CD4-positive, alpha-beta T cell treated with Interleukin-21 for 1 hour (primary cell): ENCODE data around the gene INTS1.
"Not testable (repeated sequence)": the region's sequence is repeated elsewhere in the genome, so short reads cannot be mapped to it uniquely, and the experiment has no call there.

Experiments used
- DNase-seq: peaks from one replicate; pipeline ENCODE4 v3.0.0-alpha.2; 2020

The INTS1 gene

DNA sequence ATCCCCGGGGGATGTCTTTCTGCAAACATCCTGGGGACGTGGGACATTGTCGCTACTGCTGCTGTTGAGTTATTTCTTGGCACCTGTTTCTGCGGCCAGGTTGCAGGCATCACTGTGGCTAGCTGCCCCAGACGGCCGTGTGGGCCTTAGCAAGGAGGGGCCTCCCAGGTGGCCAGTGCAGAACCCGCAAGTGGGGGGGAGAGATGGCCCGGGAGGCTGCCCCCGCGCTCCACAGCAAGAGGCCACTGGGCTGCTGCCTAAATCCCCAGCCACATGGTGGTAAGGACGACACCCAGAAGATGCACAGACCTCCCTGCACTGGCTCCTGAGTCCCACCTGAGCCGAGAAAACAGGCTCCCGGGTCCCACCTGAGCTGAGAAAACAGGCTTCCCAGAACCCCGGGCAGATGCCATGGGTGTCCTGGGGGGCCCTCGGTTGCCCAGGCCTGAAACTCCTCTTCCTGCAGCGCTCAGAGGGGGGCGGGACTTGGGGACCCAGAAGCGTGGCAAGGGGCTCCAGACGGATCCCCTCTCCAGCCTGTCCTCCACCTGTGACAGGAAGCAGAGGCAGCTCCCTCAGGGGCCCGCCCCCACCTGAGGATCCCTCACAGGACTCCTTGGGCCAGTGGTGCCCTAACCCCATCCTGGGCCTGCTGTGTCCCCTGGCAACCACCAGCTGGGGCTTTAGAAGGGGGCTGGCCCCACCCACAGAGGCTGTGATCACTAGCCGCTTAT lies 25.4 kb upstream of the INTS1 start:
- no peak for DNase-seq

DNA sequence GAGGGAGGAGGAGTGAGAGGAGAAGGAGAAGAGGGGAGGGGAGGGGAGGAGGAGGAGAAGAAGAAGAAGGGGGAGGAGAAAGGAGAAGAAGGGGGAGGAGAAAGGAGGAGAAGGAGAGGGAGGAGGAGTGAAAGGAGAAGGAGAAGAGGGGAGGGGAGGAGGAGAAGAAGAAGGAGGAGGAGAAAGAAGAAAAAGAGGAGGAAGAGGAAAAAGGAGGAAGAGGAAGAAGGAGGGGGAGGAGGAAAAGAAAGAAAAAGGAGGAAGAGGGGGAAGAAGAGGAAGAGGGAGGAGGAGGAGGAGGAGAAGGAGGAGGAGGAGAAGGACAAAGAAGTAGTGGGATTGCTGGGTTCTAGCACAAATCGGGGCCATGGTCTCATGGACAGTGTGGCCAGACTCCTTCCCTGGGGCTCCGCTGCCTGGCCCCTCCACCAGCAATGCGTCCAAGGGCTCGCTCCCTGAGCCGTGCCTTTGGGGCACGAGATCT lies 22.1 kb upstream of the INTS1 start:
- no peak for DNase-seq

DNA sequence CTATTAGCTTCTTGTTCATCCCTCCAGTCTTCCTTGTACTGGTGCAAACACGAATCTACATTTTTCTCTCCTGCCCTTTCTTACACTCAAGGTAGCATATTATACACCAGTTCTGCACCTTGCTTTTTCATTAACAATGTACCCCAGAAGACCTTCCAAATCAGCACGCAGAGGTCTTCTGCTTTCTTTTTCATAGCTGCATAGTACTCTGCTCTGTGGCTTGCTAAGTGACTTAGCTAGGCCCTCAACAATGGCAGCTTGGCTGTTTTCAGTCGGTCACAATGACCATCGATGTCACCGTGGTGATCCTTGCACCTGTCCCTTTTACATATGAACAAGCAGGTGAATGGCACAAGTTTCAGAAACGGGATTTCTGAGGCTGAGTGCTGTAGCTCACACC lies 21.2 kb upstream of the INTS1 start:
- DNase-seq: no peak

DNA sequence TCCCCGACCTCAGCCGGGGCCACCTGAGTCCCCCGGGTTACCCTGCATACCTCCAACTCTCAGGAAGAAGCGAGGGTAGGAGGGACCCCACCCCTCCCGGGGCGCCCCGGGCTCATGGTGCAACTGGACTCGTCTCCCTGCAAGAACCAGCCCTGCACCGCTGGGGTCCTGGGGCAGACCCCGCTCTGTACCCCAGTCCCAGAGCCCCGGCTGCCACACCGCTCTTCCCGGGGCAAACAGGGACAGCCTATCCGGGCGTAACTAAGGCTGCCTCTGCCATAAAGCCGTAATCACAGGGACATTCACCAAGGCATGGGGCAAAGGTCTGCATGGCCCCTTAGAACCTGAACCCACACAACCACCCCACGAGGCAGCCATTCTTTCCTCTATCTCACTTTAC lies 19.7 kb upstream of the INTS1 start:
- DNase-seq: no peak

DNA sequence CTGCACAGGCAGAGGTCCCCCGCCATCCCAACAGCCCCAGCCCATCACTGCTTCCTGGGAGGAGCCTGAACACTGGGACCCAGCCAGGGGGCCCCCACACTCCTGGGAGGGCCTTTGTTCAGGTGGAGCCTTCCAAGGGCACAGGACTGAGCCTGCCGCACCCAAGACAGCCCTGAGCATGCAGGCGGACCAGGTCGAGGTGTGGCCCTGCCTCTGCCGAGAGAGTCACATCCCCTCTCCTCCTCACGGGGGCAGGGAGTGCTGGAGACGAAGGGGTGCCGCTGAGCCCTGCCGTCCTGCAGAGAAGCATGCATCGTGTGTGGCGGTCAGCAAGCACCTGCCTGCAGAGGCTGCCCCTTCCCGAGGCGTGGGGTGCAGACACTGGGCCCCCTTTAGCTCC lies 19.0 kb upstream of the INTS1 start:
- DNase-seq: no peak

DNA sequence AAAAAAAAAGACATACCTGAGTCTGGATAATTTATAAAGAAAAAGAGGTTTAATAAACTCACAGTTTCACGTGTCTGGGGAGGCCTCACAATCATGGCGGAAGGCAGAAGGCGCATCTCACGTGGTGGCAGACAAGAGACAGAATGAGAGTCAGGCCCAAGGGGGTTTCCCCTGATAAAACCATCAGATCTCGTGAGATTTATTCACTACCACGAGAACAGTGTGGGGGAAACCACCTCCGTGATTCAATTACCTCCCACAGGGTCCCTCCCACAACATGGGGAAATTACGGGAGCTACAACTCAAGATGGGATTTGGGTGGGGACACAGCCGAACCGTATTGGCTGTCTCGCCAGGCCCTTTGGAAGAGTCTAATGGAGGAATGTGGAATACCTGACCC lies 17.3 kb upstream of the INTS1 start:
- DNase-seq: no peak

DNA sequence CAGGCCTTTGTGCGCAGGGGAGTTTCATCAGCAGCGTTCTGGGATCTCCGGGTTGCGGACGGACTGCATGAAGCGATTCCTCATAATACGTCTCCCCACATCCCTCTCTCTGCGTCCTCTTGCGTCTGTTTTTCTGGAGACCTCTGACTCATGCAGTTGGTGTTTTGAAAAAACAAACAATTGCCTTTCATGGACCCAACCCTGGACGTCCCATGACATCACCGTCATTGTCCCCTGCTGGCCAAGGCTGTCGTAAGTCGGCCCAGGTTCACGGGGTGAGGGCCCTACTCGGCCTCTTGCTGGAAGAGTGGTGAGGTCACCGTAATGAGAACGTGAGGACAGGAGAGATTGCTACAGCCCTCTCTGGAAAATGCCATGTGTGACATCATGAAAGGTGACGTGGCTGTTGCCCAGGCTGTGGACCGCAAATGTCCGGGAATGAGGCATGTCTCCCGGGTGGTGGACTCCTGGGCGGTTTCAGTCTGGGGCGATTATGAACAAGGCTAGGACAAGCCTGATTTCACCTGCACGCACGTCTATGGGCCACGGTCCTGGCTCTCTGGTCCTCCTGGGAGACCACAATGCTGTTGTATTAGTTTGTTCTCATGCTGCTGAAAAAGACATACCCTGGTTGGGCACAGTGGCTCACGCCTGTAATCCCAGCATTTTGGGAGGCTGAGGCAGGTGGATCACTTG lies 16.5 kb upstream of the INTS1 start:
- no peak for DNase-seq

DNA sequence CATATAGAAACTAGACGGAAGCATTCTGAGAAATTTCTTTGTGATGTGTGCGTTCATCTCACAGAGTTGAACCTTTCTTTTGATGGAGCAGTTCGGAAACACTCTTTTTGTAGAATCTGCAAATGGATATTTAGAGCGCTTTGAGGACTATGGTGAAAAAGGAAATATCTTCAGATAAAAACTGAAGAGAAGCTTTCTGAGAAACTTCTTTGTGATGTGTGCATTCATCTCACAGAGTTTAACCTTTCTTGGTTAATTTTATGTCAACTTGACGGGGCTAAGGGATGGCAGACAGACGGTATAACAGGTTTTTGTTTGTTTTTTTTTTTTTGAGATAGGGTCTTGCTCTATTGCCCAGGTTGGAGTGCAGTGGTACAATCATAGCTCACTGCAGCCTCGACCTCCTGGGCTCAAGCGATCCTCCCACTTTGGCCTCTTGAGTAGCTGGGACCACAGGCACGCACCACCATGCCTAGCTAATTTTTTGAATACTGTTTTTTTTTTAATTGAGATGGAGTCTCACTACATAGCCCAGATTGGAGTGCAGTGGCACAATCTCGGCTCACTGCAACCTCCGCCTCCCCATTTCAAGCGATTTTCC lies 15.2 kb upstream of the INTS1 start:
- not testable (repeated sequence) for DNase-seq

DNA sequence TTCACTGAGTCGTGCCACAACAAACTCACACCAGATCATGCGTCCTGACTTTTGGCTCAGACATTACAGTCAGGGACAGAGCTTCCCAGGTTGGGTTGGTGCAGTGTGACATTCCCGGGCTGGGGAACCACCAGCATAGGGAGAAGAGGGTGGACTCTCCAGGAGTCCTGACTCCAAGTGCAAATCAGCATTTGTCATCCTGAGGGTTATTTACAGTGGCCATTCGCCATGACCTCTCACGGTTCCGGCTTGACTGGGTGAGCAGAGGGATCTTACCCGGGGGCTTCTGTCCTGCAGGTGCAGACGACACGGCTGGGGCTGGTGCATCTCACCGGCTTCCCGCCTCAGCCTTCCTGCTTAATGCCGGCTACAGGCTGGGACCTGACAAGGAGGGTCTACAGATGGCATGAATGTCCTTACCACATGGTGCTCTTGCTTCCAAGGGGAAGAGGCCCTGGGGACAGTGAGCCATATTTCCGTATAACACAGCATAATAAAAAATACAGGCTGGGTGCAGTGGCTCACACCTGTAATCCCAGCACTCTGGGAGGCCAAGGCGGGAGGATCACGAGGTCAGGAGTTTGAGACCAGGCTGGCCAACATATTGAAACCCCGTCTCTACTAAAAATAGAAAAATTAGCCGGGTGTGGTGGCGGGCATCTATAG lies 12.5 kb upstream of the INTS1 start:
- DNase-seq: no peak

DNA sequence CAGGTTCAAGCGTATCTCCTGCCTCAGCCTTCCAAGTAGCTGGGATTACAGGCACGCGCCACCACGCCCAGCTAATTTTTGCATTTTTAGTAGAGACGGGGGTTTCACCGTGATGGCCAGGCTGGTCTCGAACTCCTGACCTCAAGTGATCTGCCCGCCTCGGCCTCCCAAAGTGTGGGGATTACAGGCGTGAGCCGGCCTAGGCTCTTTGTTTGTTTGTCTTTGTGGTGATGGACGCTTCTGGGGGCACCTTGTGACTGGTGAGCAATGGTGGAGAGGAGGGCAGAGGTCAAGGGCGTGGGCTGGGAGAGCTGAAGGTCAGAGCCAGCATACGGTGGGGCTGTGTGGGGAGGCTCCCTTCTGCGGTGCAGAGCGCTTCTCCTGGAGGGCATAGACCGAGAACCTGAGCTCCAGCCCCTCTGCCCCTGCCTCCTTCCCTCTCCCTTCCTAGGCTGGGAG lies 11.3 kb upstream of the INTS1 start:
- DNase-seq: not testable (repeated sequence)

DNA sequence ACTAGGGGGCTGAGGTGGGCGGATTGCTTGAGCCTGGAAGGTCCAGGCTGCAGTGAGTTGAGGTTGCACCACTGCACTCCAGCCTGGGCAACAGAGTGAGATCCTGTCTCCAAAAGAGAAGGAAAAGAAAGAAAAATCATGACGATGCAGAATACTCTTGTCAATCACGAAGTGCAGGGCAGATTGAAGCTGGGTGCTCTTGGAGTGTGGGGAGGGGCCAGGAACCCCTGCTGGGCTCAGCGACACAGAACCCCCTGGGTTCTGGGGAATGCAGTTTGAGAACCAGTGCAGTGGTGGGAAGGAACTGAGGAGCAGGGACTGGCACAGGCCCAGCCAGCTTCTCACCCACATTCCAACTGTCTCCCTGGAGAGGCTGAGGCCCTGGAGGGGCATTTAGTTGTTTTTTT lies 10.8 kb upstream of the INTS1 start:
- no peak for DNase-seq

DNA sequence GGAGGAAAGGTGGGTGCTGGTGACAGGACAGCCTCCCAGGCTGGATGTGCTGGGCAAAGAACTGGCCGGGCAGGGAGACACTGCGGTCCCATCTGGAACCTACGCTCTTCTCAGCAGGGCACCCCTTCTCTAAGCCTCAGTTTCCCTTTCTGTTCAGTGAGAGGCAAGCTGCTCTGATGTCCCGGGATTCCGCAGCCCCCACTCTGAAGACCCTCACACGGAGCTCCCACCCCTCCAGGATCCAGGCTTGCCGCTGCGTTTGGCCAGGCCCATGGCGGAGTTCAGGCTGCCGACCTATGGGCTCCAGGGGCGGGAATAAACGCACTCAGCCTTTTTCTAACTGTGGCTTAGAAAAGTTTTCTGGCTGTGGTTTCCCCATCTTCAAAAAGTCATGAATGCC lies 10.2 kb upstream of the INTS1 start:
- no peak for DNase-seq

DNA sequence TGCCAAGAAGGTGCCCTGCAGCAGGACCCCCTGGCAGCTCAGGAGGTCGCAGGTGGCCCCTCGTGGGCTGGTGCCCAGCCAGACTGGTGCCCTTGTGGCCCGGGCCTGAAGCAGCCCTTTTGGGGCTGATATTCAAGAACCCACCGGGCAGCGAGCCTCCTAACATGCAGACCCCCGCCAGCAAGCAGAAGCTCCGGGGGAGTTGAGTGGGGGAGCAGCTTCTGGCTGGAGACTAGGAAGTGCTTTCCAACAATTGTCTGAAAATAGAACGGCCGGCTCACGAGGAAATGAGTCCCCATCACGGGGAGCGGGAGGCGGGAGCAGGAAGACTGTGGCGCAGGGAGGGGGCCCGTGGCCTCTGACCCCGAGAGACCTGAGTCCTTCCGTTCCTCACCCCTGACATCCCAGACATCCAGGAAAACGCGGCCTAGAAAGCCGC lies 9.5 kb upstream of the INTS1 start:
- DNase-seq: no peak

DNA sequence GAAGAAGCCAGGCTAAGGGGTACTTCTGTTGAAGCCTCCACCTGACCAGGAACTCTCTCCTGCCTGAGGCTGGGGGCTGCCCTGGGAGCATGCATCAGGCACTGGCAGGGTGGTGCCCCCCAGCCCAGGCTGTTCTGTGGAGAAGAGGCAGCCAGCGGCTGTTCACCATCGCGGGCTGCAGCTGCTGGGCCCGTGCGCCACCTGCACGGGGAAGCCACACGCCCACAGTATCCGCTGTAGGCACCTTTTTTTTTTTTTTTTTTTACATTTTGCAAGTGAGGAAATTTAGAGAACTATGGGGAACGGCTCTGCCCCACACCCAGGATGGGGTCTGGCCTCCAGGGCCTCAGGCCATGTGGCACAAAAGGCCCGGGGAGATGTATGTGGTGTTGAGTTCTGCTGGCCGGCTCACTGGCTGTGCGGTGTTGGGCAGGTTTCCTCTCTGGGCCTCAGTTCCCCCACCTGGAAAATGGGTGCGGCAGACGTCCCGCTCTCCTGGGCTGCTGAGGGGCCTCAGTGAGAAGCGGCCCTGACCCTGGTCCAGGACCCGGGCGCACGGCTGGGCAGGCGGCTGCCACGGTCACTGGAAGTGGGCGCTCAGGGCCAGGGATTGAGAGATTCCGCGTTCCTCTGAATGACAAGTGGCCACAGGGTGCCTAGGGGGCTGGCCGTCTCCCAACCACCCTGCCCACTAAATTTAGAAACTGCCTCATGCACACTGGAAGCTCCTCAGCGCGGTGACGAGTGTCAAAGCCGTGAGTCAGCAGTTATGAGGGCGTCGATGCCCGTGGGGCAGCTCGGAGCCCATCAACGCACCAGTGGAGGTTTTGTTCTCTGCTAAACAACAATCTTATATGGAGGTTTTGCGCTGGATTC lies 8.8 kb upstream of the INTS1 start:
- DNase-seq: peak; percentile 44

DNA sequence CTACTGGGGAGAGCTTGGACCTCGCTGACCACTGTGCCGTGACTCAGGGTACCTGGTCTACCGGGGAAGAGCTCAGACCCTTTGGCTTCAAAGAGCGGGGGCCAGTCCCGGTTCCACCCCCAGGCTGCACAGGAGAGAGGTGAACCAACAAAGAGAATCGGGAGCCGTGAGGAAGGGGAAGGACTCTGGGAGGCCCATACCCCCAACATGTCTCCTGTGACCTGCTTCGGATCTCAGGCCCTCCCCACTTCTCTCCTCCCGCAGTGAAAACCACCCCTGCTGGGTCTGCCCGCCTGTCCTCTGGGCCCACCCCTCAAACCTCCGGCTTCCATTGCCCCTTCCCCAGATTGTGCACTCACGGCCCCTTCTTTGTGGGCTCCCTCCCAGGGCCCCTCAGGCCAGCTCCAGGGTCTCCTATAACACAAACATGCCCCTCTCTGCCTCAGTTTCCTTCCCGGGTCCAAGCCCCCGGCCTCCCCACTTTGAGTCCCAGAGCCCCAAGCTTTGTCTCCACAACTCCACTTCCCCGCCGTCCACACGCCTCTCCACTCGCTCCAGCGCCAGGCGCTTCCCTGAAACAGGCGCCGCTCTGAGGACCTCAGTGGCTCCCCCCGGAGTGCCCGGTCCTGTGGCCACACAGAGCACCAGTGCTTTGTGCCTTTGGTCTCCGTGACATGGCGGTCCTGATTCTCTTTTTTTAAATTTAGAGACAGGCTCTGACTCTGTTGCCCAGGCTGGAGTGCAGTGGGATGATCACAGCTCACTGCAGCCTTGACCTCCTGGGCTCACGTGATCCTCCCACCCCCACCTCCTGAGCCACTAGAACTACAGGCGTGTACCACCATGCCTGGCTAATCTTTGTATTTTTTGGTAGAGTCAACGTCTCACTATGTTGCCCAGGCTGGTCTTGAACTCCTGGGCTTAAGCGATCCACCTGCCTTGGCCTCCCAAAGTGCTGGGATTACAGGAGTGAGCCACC lies 7.5 kb upstream of the INTS1 start:
- no peak for DNase-seq

DNA sequence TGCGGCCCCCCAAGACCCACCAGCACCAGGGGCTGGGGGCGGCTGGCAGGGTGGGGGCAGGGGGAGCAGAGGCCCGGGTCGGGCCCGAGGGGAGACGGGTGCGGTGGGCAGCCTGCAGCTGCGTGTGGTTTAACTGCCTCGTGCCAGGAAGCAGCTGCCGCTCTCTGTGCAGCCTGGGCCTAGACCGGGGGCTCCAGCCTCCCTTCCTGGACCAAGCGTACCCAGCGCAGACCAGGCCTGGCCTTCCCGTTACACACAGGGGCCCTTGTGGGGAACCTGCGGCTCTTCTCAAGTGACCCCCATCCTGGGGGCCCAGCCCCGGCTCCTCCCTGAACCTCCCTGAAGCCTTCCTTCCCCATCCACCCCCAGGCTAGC lies 6.6 kb upstream of the INTS1 start:
- DNase-seq: no peak

DNA sequence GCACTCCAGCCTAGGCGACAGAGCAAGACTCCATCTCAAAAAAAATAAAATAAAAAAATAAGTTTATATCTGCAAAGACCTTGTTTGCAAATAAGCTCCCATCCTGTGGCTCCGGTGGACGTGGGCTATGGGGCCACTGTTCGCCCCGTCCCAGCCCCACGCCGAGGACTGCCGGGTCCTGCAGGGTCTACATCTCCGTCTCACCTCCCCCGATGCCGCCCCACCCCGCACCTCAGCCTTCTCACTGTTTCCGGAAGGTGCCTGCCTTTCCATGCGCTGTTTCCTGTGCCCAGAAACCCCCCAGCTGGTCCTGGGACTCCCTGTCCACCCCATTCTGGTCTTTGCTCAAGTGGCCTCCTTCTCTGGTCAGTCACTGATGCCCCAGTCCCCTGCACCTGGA lies 5.0 kb upstream of the INTS1 start:
- DNase-seq: no peak

DNA sequence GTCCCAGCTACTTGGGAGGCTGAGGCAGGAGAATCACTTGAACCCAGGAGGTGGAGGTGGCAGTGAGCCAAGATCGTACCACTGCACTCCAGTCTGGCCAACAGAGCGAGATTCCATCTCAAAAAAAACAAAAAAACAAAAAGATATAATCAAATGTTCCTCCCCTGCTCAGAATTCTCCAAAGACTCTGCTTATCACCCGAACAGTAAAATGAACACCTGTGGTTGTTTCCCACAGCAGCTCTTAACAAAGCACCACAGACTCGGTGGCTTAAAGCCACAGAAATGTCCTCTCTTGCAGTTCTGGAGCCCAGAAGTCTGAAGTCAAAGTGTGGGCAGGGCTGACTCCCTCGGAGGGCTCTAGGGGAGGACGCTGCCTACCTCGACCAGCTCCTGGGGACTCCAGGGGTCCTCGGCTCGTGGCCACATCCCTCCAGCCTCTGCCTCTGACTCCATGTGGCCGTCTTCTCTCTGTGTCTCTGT lies 4.1 kb upstream of the INTS1 start:
- DNase-seq: no peak

DNA sequence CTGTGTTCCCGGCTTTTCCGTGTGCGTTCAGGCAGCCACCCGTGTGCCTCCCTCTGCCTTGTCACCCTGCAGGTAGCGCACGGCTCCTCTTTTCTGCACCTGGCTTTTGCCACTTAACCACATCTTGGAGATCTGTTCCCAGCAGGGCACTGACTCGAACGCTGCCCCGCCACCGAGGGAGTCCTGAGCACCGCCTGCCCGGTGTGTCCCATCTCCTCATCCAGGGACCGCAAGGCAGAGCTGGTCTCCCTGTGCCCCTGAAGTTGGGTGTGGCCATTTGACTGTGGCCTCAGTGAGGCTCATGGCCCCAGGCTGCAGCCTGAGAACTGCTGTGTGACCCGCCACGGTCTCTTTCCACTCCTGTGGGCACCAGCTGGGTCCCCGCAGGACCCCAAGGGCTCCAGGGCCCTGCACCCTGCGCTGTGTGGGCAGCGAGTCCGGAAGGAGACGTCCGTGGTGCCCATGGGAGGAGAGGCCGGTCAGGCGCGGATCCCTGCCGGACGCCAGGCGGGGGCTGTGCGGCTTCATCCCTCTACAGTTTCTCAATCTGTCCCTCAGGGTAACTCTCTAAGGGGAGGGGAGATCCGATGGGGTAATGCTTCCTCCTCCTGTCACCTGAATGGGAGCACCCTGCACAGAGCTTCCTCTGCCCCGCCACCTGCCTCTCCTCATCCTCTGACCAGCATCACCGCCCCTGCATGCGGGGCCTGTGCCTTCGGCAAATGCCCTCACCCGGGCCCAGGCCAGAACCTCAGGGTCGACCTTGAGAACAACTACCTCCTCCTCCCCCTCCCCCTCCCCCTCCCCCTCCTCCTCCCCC lies 1.8 kb upstream of the INTS1 start:
- DNase-seq: no peak

DNA sequence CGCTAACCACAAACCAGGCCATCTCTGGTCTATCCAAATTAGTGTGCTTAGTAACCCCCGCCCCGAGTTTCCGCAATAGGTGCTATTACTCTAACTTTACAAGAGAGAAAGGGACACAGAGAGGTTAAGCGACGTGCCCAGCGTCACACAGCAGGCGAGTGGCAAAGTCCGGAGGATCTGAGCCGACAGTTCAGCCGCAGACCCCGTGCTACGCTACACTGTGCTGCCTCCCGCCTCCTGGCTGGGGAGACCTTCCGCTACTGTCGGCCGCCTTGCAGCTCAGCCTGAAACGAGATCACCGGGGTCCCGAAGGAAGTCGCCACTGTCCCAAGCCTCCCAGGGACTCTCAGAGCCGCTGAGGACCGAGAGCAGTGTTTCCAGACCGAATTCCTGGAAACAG lies 799 bp downstream of the INTS1 start:
- DNase-seq: no peak
